ENCODE results near the gene GNG2.

Gene GNG2

DNA sequence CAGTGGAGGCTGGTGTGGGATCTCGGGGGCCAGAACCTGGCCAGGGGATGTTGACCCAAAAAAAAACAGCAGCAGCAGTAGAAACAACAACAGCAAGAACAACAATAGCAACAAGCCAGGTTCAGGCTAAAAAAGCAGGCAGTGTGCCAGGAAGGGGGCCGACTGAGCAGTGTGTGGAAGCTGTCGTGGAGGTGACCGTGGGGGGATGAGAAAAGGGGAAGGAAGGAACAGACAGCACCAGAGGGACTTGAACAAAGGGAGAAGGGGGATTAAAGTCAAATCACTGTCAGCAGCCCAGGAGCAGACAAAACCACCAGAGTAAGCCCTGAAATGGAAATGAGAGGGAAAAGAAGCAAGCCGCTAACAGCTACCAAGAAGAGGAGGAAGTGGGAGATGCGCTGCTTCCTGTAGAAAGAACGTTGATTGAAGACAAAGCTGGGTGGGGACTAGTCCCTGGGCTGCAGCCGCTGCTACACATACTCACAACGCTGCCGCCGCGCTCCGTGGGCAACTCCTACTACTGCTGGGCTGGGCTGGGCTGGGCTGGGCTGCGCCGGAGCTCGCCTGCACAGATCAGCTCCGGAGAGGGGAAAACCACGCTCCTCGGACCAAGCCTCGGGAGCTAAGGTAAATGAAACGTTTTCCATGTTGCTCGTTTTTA lies at the start of gene GNG2:
Gene GNG2 (plus strand): TSS at position 449 of the 661 bp plus-strand sequence. CDS start 90,067 bp downstream, outside the sequence.
- DNase-seq (ENCODE audit: low read depth): peak; percentile 53

DNA sequence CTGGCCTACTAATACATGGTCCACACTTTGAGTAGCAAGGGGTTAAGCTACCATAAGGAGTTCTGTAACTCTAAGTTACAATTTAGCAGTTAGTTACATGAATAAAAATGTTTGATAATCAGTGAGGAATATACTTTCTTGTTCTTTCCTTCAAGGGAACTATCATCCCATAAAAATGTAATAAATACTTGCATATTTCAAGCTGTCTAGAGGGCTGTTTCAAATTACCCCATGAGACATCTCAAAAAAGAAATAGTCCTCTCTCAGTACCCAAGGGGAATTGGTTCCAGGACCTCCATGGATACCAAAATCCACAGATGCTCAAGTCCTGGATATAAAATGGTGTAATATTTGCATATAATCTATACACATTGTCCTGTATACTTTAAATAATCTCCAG lies 48.7 kb upstream of the GNG2 start:
- DNase-seq (ENCODE audit: low read depth): no peak

DNA sequence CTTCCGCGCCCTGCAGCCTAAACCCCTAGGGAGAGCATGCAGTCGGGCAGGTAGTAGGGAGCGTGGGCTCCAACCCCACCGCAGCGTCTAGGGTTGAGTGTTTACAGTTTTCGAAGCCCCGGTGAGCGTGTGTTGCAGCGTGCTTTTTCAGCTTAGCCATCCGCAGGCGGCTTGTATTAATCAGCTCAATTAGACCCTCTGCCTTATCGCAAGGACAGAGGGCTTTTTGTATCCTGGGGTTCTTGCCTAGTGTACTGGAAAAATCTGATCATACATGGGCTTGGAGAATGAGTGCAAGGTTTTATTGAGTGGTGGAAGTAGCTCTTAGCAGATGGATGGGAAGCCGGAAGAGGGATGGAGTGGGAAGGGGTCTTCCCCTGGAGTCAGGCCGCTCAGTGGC lies 44.4 kb upstream of the GNG2 start:
- DNase-seq (ENCODE audit: low read depth): no peak

DNA sequence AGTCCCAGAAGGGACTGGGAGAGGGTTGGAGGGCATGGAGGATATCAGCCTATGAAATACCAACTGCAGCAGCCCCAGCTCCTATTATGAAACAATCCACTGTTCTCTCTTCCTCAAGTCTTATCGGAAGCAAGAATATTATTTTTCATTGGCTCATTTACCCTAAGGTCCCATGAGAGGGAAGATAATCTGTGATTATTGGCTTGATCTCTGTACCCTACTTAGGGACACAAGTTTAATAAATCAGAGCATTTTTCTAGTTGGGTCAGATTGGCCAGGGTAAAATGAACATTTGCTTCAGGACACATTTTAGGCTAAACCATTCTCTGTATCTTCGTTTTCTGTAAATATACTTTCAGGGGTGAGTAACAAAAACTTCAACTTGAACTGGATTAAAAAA lies 43.1 kb upstream of the GNG2 start:
- no peak for DNase-seq (ENCODE audit: low read depth)

DNA sequence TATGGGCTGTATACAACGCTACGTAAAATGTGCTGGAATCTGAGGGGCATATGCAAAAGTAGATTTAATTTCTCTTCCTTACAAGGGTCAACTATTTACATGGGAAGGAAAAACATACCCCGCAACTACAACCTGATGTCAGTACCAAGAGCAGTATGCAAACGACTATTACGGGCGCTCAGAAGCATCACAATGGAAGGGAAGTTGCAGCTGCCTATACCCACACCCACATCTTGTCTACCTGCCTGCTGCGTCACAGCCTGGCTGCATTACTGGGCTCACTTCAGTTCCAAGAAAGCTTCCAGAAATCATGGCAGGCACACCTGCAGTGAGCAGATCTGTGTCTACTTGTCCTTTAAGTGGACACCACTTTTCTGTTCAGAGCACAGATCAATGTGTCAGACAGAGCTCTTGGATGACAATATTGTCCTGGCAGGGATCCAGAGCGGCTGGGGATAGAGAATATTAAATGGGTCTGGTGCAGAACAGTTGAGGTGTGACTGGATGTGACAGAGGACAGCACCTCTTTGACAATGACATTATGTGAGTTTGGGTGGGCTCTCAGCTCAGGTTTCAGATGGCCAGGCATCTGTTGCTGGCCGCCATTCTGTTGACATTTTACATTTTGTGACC lies 41.5 kb upstream of the GNG2 start:
- no peak for DNase-seq (ENCODE audit: low read depth)

DNA sequence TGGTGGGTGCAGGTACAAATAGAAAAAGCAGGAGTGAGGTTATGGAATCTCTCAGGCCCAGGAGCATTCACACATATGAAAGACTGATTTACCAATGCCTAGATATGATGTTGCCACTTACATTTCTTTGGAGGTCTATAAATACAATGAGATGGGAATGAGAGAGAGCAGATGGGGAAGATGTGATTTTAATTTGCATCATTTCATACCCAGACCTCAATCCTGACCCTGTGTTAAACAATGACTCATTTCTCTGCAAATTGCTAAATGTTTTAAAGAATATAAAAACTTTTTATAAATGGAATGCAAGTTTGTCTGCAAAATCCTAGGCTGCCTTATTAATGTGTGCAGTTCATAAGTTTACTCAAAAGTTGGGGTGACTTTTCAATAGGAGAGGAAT lies 38.6 kb upstream of the GNG2 start:
- no peak for DNase-seq (ENCODE audit: low read depth)

DNA sequence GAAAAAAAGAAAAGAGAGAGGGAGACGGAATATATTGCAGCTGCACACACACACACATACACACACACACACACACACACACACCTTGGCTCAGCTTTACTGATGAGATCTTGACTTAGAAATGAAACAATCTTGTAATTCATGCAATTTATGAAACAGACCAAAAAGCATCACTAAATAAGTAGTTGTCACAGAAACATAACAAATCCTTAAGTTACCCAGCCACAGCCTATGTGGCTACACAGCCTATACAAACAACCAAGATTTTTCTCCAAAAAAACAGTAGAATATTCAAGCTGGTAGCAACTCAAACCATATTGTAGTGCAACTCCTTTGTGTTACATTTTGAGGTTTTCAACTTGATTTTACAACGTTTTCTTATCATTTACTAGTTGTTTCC lies 37.9 kb upstream of the GNG2 start:
- DNase-seq (ENCODE audit: low read depth): no peak

DNA sequence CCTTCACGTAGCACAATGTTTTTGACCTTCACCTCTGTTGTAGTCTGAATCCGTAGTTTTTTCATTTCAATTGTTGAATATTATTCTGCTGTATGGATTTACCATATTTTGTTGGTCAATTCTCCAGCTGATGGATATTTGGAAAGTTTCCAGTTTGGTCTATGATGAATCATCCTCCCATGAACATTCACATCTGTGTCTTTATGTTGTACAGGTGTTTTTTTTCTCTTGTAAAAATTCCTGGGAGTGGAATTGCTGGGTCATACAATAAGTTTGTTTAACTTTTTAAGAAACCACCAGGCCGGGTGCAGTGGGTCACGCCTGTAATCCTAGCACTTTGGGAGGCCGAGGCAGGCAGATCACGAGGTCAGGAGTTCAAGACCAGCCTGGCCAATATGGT lies 36.7 kb upstream of the GNG2 start:
- DNase-seq (ENCODE audit: low read depth): no peak

DNA sequence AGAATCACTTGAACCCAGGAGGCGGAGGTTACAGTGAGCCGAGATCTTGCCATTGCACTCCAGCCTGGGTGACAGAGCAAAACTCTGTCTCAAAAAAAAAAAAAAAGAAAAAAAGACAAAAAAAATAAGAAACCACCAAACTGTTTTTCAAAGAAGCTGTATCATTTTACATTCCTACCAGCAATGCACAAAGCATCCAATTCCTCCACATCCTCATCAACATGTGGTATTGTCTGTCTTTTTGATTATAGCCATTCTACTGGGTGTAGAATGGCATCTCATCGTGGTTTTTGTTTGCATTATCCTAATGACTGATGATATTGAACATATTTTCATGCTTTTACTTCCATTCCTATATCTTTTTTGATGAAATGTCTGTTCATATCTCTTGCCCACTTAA lies 36.2 kb upstream of the GNG2 start:
- DNase-seq (ENCODE audit: low read depth): no peak

DNA sequence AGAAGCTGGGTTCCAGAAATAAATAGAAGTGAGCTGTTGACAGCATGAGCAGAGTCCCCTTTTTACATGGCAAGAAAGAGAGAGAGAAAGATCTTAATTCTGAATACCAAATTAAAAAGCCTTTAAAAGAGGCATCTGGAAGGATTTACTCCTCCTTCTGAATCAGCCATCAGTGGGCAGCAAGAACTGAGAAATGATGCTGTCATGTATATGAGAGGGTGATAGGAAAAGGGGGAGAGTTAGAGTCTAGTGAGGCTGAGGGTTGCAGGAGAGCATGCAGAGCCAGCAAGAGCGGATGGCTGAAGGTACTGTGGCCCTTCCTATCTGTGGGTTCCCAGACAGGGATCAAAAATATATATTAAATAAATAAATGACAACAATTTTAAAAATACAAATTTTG lies 34.5 kb upstream of the GNG2 start:
- DNase-seq (ENCODE audit: low read depth): no peak

DNA sequence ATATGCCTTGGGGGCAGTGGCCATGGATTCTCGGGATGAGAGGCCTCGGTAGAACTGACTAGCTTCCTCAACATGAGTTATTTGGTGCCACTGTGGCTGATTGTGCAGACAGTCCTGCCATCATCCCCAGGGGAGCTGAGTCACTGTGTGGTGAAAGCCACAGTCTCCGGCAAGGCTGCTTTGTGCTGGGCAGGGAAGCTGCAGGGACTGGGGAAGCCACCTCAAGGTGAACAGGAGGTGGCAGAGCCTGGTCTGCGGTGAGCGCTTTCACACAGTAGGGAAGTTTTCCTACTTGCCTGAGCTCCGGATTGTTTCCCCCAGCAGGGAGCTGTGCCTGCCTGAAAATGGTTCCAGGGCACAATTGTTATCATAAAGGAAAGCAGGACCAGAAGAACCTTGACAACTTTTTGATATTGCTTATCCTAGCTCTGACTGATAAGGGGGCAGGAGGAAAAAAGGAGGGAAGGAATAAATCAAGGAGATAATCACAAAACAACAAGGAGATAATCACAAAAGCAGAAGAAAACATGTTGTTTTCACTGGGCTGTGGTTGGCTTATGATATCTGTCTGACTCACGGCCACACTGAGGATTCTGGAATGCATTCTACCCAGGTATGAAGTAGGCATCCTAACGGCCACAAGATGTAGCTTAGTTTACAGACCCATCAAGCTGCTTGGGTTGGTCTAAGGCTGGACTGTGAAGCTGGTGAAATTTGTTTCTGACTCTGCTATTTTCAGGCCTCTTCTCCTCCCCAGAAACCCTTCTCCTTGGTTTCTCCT lies 32.2 kb upstream of the GNG2 start:
- DNase-seq (ENCODE audit: low read depth): peak; percentile 54

DNA sequence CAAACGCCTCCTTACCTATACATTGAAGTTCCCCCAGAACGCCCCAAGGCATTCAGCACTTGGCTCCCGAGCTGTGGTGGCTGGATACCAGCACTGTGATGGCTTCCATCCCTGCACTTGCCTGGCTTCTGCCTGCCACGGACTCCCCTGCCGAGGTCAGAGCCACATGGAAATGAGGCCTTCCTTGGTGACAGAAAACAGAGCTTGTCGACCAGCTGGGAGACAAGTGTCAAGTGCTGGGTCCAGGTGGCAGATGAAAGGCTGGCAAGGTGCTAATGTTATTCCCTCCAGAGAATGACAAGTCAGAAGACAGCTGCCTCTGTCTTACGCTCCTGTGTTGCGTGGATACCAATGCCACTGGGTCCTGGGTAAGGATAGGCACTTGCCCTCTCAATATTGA lies 26.2 kb upstream of the GNG2 start:
- no peak for DNase-seq (ENCODE audit: low read depth)

DNA sequence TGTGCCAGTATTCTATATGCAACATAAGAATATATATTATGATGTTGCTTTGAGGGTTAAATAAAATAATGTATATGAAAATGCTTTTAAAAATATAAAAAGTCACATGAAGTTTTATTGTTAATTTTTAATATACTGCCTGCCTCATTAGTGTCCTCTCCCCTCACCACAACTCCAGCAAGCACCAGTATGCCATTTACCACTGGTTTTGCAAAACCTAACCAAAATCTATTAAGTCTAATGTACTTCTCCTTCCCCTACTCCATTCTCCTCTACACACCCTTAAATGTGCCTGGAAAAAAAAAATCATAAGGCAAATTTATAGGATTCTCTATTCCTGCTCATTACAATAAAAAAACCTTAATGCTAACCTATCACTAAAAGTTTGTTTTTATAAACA lies 24.0 kb upstream of the GNG2 start:
- DNase-seq (ENCODE audit: low read depth): no peak

DNA sequence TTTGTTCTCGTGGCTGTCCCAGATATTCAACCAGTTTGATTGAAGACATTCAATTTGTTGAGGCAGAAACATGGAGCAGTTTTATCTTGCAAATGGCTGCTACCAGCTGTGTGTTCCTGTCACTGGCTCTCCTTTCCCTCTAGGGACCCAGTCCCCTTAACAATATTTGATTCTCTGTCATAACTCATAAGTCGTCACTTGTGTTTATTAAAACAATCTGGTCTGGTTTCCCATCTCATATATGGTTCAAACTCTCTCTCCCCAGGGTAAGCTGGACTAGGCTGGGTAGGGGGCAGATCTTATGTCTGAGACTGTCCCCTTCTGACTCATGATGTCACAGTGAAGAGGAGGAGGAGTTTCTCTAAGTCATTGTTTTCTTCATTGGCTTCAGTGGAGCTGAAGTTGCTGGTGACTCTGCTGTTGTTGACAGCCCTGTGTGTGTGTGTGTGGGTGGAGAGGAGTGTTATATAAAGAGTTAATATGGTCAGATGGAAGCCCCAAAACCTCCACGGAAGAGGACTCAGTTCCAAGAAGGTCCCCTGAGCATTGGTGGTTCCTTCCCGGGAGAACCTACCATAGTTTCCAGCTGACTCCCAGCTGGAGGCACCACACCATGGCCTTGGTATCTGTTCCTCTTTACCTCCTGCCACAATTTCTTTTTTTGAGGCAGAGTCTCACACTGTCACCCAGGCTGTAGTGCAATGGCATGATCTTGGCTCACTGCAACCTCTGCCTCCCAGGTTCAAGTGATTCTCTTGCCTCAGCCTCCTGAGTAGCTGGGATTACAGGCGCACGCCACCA lies 16.1 kb upstream of the GNG2 start:
- no peak for DNase-seq (ENCODE audit: low read depth)

DNA sequence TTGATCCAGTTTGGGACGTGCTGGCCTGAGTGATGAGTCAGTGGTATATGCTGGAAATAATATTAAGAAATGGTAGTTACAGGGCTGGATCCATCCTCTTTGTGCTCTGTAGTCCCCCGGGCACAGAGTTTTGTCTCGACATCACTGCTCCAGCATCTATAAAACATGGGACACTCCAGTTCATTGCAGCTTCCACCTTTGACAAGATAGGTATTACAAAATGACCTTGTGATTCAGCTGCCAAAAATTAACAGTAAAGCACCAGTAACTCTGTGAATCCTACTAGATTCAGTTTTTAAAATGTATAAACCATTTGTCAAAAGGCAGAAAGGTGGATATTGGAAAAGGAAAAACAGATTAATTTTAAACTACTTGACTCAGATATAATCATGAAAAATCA lies 14.6 kb upstream of the GNG2 start:
- no peak for DNase-seq (ENCODE audit: low read depth)

DNA sequence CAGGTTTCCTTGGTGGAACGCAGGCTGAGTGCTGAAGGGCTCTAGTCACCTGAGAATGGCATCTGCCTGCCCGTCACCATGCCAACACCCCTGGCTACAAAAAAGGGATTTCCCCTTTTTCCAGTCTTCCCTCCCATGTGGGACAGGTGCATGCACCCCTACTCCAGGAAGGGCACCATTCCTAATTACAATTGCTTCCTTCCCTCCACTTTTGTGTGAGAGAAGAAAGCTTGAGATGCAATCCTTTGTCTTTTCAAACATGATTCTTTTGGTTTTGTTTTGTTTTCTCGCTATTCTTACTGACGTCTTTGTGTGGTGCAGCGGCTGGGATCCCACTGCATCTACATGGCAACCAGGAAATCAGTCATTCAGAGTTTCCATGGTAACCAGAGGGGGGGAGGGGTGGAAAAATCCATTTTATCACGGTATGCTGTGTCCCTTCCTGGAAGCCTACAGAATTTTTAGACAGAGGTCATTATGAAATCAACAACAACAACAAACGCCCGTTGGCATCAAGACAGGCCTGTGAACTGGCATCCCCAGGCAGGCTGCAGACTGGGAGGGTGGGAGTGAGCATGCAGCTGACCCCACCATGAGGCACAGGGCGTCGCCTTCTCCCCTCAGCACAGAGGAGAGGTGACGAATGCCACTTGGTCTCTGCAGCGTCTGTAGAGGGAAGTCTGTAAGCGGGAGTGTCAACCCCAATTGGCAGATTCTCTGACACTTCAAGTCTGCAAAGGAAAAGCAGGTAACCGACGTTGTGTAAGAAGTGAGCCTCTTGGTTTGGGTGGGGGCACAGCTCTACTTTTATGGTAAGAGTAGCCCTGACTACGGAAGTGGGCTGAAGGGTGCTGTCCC lies 13.6 kb upstream of the GNG2 start:
- peak; percentile 74 for DNase-seq (ENCODE audit: low read depth)

DNA sequence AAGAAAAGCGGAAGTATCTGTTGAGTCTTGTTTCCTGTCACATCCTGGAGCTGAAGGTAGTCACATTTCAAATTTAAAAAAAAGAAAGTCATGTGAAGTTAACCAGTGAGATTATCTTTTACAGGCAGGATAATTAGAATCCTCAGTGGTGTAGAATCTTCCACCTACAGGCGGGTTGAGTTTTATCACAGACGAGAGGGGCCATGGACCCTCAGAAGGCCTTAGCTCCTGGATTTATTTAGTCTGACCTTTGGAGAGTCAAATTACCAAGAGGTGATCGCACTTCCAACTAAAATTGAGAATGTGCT lies 13.0 kb upstream of the GNG2 start:
- DNase-seq (ENCODE audit: low read depth): no peak

DNA sequence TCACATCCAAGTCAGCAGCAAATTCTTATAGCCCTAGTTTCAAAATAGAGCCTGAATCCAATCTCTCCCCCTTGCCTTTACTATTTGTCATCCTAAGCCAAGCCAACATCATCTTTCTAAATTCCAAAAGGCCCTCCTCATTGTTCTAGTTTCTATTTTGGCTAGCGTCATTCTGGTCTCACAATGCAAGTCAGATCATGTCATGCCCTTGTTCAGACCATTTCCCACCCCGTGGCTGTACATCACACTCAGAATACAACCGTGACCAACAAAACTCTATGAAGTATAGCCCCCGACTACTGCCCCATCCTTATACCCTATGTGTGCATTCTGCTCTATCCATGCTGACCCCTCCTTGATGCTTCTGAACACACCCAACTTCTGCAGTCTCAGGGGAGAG lies 12.3 kb upstream of the GNG2 start:
- no peak for DNase-seq (ENCODE audit: low read depth)

DNA sequence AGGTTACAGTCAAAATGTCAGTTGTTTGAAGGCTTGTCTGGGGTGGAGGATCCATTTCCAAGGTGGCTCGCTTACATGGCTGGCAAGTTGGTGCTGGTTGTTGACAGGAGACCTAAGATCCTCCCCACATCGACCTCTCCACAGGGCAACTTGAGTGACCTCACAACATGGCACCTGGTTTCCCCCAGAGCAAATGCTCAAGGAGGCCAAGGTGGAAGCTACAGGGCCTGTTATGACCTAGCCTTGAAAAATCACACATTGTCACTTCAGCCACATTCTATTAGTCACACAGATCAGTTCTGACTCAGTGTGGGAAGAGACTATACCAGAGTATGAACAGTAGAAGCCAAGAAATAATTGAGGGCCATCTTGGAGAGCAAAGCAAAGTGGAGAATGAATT lies 11.3 kb upstream of the GNG2 start:
- DNase-seq (ENCODE audit: low read depth): no peak

DNA sequence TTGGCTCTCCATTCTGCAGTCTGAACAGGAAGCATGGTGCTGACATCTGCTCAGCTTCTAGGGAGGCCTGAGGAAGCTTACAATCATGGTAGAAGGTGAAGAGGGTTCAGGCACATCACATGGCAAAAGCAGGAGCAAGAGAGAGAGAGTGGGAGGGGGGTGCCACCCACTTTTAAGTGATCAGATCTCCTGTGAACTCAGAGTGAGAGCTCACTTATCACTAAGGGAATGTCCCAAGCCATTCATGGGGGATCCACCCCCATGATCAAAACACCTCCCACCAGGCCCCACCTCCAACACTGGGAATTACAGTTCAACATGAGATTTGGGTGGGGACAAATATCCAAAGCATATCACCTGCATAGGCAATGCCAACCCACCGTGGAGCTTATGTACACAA lies 9.8 kb upstream of the GNG2 start:
- DNase-seq (ENCODE audit: low read depth): no peak

DNA sequence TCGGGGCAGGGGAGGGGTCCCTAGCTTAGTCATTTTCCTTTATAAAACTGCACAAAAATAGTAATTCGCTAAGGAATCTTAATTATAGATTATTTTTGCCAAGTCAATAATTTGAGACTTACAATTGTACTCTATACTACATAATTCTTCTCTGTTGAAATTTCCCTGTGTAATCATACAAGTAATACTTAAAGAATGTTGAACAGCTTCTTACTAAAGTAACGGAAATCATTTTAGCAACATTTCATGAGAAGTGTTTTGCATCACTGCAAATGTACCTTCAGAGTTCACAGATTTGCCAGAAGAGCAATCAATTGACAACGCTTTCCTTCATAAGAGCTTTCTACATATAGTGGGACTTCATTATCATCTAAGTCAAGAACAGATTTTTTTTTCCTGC lies 7.9 kb upstream of the GNG2 start:
- no peak for DNase-seq (ENCODE audit: low read depth)

DNA sequence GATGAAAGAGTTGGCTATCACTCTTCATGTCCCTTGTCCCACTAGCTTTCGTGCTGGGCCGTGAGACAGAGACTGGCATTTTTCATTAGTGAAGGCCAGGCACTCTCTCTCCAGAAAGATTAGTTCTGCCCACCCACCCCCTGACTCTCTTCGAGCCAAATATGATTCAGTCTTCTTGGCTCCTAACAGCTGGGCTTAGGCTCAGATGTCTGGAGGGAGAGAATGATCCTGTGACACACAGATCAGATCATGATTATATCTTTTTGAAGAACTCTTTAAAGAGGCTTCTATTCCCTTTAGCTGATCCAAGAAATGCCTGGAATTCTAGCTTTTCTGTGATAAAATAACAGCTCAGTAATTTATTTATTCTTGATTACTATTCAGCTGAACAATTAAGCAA lies 5.2 kb upstream of the GNG2 start:
- DNase-seq (ENCODE audit: low read depth): no peak

Data from stimulated activated CD8-positive, alpha-beta memory T cell treated with anti-CD3 and anti-CD28 coated beads, Interleukin-15, amount 100 ng/mL, for 1 hour (primary cell).